Subcutaneous adipose tissue (tissue), 4 donors: Measurements from ENCODE around the gene ABCC12. TPM values are rescaled to one million over a fixed set of nuclear protein-coding genes. Genes with fewer than 3 reads are reported as not detected.

Source experiments
- CTCF ChIP-seq: fragments of 450-650 bp; IDR thresholded peaks from one replicate; pipeline ENCODE4 v1.5.1; 2016; ENCODE audit warnings: low read depth, mild to moderate bottlenecking, control low read depth, antibody characterized with exemption, moderate library complexity
- total RNA-seq, 4 donors: library from RNA; depleted of rRNA; stranded (reverse); fragments of >200 nt; gene quantifications; one replicate each; pipeline ENCODE4 v1.1.0, GENCODE V29; 2016

Gene ABCC12
- total RNA-seq, 4 donors from 2014 or later: not detected

- TF ChIP-seq CTCF: no peak
Observed at GRCh38 chr16:48138543-48138942, 17.2 kb downstream of the ABCC12 start.

- TF ChIP-seq CTCF: no peak
Observed at GRCh38 chr16:48137822-48138221, 18.0 kb downstream of the ABCC12 start.

- TF ChIP-seq CTCF: no peak
Observed at GRCh38 chr16:48136547-48137360, 19.0 kb downstream of the ABCC12 start.

GRCh38 chr16:48133455-48134211 is 22.2 kb downstream of the ABCC12 start:
- no peak for TF ChIP-seq CTCF

- no peak for TF ChIP-seq CTCF
Observed at GRCh38 chr16:48132696-48133095, 23.1 kb downstream of the ABCC12 start.

- TF ChIP-seq CTCF: no peak
Observed at GRCh38 chr16:48131201-48131935, 24.4 kb downstream of the ABCC12 start.

GRCh38 chr16:48129926-48130325 is 25.9 kb downstream of the ABCC12 start:
- no peak for TF ChIP-seq CTCF
